GM19324 (cell line): ENCODE results near the gene HLA-DQA2.
"Not testable (repeated sequence)": the region's sequence is repeated elsewhere in the genome, so short reads cannot be mapped to it uniquely, and the experiment has no call there.

Experiments used
- ATAC-seq: cut with Tn5 transposase; IDR thresholded peaks from one replicate; pipeline ENCODE4 v1.9.1; 2021; ENCODE audit warnings: mild to moderate bottlenecking, moderate library complexity; ENCODE audit not compliant: unreplicated experiment, low FRiP score

The HLA-DQA2 gene

DNA sequence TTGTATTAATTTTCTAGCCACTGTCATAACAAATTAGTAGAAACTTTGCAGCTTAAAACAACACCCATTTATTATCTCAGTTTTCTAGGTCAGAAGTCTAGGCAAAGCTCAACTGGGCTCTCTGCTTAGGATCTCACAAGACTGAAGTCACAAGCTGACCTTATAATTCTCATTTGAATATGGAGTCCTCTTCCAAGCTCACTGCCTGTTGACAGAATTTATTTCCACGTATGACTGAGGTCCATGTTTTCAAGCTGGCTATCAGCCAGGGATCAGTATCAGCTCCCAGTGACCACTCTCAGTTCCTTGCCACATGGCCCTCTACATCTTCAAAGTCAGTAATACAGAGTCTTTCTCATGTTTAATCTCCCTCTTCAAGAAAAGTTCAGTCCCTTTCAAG, 33.9 kb downstream of the HLA-DQA2 start:
- ATAC-seq, result no peak

DNA sequence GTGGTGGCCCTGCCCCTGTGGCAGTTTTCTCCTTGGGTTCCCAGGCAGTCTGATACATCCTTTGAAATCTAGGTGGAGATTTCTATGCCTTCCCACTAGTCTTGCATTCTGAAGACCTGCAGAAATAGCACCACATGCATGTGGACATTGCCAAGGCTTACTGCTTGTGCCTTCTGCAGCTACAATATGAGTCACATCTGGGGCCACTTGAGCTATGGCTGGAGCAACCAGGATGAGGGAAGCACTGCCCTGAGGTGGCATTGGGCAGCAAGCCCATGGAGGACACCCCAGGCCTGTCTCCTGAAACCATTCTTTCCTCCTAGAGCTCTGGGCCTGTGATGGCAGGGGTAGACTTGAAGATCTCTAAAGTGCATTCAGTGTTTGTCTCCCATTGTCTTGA, 37.8 kb downstream of the HLA-DQA2 start:
- ATAC-seq, result no peak

DNA sequence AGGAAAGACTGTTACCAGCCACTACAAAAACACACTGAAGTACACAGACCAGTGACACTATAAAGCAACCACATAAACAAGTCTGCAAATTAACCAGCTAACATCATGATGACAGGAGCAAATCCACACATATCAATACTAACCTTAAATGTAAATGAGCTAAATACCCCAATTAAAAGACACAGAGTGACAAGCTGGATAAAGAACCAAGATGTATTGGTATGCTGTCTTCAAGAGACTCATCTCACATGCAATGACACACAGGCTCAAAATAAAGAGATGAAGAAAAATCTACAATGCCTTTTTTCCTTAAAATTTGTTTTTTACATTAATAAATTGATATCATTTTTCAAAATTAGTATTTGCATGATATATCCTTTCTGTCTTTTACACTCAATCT, 41.7 kb downstream of the HLA-DQA2 start:
- not testable (repeated sequence) for ATAC-seq

DNA sequence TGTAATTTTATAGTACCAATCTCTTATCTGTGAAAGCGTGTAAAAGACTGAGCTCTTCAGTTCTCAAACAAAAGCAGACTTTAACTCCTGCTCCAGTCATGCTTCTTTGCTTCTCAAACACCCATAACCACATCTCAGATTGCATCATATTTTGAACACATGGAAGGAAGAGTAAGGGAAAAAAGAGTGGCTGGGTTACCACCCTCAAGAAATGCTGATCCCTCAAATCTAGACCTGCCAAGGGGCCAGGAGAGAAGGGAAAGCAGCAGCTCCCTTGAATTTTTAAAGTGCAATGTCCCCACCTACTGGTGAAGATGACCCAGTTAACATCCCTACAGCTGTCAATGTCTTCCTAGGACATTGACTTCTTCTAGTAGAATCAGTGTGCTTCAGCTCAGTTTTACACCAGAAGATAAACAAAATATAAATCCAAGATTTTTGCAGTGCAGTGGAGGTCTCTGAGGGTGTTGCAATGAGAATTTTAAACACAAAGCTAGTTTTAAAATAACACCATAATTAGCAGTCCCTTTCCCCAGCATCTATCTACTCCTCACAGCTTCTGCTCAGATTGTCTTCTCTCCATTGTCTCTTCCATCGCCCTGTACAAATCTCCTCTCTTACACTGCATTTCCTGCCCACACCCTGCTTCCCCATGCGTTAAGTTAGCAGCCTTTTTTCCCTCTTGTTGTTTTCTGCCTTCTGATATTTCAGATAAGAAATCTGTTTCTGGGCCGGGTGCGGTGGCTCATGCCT, 44.8 kb downstream of the HLA-DQA2 start:
- ATAC-seq, result no peak

DNA sequence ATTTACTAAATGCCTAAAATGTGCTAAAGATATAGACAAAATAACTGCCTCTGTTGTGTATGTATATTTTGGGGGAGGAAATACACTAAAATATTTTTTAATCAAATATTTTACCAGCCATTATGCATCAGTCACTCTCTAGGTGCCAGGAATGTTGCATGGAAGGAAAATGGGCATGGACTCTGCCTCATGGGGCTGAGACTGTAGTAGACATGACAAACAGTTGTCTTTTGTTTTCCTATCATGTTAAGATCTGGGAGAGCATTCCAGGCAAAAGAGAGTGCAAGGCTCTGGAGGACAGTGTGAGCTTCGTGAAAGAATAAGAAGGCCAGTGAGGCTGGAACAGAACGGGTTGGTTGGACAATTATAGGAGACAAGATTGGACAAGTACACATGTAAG, 49.1 kb downstream of the HLA-DQA2 start:
- ATAC-seq, result no peak

DNA sequence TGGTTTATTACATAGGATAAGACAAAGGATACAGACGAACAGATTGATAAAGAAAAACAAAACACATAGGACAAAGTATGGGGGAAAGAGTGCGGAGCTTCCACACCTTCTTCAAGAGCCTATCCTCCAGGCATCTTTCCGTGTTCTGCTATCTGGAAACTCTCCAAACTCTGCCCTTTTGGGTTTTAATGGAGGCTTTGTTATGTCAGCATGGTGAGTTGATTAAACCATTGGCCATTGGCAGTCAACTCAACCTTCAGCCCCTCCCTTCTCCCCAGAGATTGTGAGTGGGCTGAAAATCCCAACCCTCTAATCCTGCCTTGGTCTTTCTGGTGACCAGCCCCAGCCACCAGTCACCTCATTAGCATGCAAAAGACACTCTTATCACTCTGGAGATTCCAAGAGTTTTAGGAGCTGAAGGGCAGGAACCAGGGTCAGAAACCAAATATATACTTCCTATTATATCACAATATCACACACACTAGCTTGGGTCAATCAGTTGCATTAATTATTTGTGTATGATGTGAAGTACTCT, 51.8 kb downstream of the HLA-DQA2 start:
- no peak for ATAC-seq

DNA sequence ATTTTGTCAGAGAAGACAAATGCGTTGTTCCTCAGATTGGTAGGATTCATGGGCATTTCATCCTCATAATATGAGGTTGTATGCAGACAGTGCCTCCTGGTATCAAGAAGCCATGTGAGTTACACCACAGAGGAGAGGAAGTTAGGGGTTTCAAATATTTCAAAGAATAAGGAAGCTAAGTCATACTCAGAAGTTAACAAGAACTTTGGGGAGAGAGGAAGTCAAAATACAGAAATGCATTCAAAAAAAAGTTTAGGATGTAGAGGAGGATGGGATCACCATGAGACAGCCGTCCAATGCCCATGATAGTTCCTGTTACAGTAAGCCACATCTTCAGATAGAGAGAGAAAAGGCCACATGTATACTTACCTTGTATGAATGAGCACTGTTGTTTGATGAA, 53.3 kb downstream of the HLA-DQA2 start:
- no peak for ATAC-seq
